GM06990 (cell line): ENCODE results near the gene IDUA.
A peak's percentile ranks its signal among the peaks of the same experiment; 100 is the strongest.

Experiments used
- DNase-seq: peaks from one replicate; pipeline ENCODE4 v3.0.0-alpha.2; 2011; ENCODE audit not compliant: insufficient read length; ENCODE audit errors: extremely low read depth
- H3K27me3 ChIP-seq: replicated peaks from 2 replicates; pipeline ENCODE4 v1.6.0; 2011; ENCODE audit warnings: low read length; ENCODE audit not compliant: control insufficient read depth, insufficient read depth
- H3K36me3 ChIP-seq: 2 replicates; pipeline ENCODE4 v1.5.1; 2011; ENCODE audit warnings: low read length; ENCODE audit not compliant: control insufficient read depth, insufficient read depth
- H3K4me3 ChIP-seq: replicated peaks from 2 replicates; pipeline ENCODE4 v1.5.1; 2011; ENCODE audit warnings: low read depth, mild to moderate bottlenecking, control low read depth, low read length
- CTCF ChIP-seq: IDR thresholded peaks from 2 replicates; pipeline ENCODE4 v1.5.1; 2011; ENCODE audit warnings: low read length, control low read depth, mild to moderate bottlenecking, inconsistent platforms; ENCODE audit not compliant: insufficient read depth, poor library complexity, severe bottlenecking

IDUA gene

DNA sequence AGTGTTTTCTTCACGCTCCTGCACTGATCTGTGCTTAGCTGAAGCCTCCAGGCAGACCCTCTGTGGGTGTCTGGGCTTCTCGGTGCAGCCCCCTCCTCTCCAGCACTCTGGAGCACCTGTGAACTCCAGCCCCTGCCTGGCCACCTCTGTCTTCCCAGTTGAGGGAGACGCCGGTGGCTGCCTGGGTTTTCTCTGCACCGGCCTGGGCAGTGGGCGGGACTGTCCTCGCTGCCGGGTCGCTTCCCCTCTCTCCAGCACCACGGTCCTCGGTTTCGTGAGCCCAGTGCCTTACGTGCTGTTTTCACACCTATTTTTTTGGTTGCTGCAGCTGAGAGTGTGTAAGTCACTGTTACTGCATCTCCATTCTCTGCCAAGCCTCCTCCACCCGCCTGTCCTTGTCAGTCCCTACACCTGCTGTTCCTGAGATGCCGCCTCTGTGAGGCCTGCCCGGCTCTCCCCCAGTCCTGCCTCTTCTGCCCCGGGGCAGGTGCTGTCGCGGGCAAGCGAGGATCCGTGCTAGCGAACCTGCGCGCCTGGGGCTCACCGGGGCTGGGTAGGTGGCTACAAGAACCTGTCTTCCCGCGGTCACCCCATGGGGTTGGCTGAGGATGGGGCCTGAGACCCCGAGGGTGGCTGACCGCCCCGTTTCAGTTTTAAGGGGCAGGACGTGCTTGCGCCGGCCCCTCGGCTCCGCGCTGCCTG is 22.1 kb downstream of the IDUA start:
- no peak for TF ChIP-seq CTCF
- DNase-seq: peak; percentile 42
- peak overlapping the region; percentile 64 for H3K4me3 ChIP-seq

DNA sequence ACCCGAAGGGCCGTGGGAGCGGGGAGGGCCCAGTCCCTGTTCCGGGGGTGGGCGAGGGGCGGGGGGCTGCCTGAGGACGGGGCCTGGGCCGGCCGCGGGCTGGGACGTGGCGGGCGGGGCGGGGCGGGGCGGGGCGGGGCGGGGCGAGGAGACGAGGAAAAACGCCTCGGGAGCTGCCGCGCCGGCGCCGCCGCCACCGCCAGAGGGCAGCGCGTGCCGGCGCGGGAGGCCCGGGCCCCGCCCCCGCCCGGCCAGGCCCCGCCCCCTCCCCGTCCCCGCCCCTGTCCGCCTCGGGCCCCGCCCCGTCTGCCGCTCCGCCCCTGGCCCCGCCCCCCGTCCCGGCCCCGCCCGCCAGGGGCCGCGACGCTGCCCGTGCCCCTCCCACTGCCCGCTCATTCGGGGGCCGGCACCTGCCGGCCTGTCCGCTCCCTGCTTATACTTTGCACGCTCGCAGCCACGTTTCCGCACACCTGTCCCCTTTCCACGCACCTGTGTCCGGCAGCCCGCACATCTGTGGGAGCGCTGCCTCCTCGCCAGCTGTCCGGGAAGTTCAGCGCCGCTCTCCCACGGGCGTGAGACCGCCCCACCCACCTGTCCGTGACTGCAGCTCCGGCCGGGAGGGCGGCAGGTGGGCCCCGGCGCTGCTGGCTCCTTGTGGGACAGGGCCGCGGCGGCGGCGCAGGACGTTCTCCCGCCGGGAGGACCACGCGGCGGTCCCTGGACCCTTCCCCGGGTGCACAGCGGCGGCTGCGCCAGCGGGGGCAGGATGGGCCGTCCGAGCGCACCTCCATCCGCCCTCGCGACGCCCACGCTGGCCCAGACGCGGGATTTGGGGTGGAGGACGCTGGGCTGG is 22.9 kb downstream of the IDUA start:
- no peaks in the 10 kb centered on the region for H3K36me3 ChIP-seq
- TF ChIP-seq CTCF: no peak
- peak; percentile 66 for DNase-seq
- no peaks in the 10 kb centered on the region for H3K27me3 ChIP-seq
- H3K4me3 ChIP-seq: peak overlapping the region; percentile 64

More for the DNA sequence above, 22.1 kb downstream of the IDUA start:
- no peaks in the 10 kb centered on the region for H3K27me3 ChIP-seq
- H3K36me3 ChIP-seq: no peaks in the 10 kb centered on the region

DNA sequence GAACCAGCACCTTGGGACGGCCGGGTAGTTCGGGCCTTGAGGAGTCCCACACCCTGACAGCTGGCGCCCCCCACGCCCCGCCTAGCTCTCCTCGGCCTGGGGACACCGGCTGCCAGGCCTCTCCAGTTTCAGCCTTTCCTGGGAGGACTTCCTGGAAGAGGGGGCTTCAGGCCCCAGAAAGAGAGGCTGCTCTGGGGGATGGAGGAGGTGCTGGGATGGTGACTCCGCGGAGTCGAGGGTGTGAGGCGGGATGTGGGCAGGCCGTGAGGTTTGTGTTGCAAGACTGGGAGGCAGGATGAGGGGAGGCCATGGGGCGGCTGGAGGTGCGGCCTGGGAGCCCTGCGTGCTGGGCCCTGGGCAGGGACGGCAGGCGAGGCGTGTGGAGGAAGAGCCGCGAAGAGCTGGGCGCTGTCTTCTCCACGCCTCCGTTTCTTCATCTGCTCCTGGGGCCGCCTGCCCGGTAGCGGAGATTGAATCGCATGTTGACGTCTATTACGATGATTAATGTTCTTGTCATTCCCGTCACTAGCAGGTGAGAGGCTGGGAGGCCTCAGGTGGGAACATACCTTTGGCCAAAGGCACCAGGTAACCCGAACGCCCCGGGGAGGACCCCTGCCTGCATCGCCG is 23.7 kb downstream of the IDUA start:
- Histone ChIP-seq H3K36me3 (no peaks in the 10 kb centered on the region), H3K27me3 (no peaks in the 10 kb centered on the region), H3K4me3 (no peak overlapping the region; the same call in 1 of the 2 replicates)
- peak; percentile 61 for DNase-seq
- no peak for TF ChIP-seq CTCF

GRCh38 chr4:1011022-1011665 is 24.3 kb downstream of the IDUA start, which contains the start of gene FGFRL1:
Gene FGFRL1, plus strand, starts transcription at chr4:1011626. Its CDS starts 860 bp downstream, at chr4:1012486.
- Histone ChIP-seq H3K27me3 (no peaks in the 10 kb centered on the region), H3K36me3 (no peaks in the 10 kb centered on the region), H3K4me3 (peak within 1 kb of the TSS; percentile 36)
- DNase-seq: peak; percentile 88
- no peak for TF ChIP-seq CTCF

DNA sequence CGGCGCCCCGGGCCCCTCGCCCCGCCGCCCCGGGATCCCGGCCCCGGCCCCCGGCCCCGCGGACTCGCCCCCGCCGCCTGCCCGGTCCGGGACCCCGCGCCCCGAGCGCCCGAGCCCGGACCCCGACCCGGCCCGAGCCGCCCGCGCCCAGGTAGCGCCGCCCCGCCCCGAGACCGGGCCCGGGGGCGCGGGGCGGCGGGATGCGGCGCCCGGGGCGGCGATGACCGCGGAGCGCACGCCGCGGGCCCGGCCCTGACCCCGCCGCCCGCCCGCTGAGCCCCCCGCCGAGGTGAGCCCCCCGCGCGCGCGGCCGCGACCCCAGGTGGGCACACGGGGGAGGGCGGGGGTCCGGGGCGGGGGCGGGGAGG is 24.8 kb downstream of the IDUA start:
- Histone ChIP-seq H3K4me3 (no peak overlapping the region; the same call in 1 of the 2 replicates), H3K27me3 (no peaks in the 10 kb centered on the region), H3K36me3 (no peaks in the 10 kb centered on the region)
- TF ChIP-seq CTCF: no peak
- DNase-seq: no peak
